Nephron (organoid): ENCODE results near the gene ARHGAP12.

Experiments
- H3K27ac Mint-ChIP-seq, 3 experiments: 2 replicates each; pipeline ENCODE4 v1.8.0; 2020; ENCODE audit warnings: mixed read lengths in 3 of 3, mild to moderate bottlenecking in 2 of 3, moderate library complexity in 1 of 3
- H3K27me3 Mint-ChIP-seq: 2 replicates; pipeline ENCODE4 v1.8.0; 2021; ENCODE audit warnings: low read depth, mild to moderate bottlenecking, moderate library complexity, mixed read lengths
- H3K36me3 Mint-ChIP-seq: 2 replicates; pipeline ENCODE4 v1.8.0; 2020; ENCODE audit warnings: low read depth, mixed read lengths
- H3K4me1 Mint-ChIP-seq: 2 replicates; pipeline ENCODE4 v1.8.0; 2020; ENCODE audit warnings: mixed read lengths
- H3K4me3 Mint-ChIP-seq, 3 experiments: 2 replicates each; pipeline ENCODE4 v1.8.0; 2020; ENCODE audit warnings: mild to moderate bottlenecking in 3 of 3, mixed read lengths in 3 of 3, moderate library complexity in 2 of 3
- H3K9me3 Mint-ChIP-seq: 2 replicates; pipeline ENCODE4 v1.8.0; 2020; ENCODE audit warnings: mixed read lengths
- TF ChIP-seq, protein P1 (sequence below), 3 experiments: fragments of 200-600 bp; sonication (generic); IDR thresholded peaks; one replicate each; pipeline ENCODE4 v1.5.0; 2021; ENCODE audit warnings: antibody characterized with exemption in 3 of 3; ENCODE audit not compliant: unreplicated experiment in 3 of 3

Gene ARHGAP12

DNA sequence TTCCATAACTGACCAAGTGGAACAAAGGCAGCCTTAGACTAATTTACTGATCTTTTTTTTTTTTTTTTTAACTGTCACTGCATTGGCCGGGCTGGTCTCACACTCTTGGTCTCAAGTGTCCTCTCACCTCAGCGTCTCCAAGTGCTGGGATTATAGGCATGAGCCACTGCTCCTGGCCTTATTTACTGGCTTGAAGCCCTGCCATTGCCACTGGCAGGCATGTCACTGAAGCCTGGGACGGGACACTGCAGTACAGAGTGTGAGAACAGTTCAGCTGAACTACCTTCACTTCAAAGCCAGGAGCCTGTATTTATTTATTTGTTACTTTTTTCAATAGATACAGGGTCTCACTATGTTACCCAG, 15.4 kb upstream of the ARHGAP12 start:
- Mint-ChIP-seq H3K9me3 (no peaks in the 10 kb centered on the region), H3K36me3 (no peaks in the 10 kb centered on the region), H3K27me3 (no peaks in the 10 kb centered on the region), H3K27ac (no peak overlapping the region), H3K4me3 (no peak overlapping the region), H3K4me1 (peaks cover 23% of the 10 kb centered on the region)
- TF ChIP-seq, protein P1, sequence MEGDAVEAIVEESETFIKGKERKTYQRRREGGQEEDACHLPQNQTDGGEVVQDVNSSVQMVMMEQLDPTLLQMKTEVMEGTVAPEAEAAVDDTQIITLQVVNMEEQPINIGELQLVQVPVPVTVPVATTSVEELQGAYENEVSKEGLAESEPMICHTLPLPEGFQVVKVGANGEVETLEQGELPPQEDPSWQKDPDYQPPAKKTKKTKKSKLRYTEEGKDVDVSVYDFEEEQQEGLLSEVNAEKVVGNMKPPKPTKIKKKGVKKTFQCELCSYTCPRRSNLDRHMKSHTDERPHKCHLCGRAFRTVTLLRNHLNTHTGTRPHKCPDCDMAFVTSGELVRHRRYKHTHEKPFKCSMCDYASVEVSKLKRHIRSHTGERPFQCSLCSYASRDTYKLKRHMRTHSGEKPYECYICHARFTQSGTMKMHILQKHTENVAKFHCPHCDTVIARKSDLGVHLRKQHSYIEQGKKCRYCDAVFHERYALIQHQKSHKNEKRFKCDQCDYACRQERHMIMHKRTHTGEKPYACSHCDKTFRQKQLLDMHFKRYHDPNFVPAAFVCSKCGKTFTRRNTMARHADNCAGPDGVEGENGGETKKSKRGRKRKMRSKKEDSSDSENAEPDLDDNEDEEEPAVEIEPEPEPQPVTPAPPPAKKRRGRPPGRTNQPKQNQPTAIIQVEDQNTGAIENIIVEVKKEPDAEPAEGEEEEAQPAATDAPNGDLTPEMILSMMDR (IDR thresholded peaks at IDR 0.05; ENCODE audit: unreplicated experiment in 3 of 3): no peak

DNA sequence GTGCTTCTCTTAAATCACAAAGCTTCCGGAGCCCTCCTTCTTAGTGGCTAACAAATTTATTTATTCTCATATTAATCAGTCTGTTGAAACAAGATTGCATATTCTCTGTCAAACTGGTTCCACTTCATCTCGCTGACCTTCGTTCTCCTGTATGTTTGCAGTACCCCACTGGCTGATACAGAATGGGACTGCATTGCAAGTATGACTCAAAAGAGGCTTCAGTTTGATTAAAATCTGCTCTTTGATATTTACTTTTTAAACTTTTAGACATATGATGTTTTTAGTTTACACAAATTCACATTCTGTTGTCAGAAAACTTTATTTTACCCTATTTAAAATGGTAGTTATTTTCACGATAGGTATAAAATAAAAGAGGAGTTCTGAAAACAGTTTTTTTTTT, 14.3 kb upstream of the ARHGAP12 start:
- no peak overlapping the region for H3K27ac Mint-ChIP-seq

DNA sequence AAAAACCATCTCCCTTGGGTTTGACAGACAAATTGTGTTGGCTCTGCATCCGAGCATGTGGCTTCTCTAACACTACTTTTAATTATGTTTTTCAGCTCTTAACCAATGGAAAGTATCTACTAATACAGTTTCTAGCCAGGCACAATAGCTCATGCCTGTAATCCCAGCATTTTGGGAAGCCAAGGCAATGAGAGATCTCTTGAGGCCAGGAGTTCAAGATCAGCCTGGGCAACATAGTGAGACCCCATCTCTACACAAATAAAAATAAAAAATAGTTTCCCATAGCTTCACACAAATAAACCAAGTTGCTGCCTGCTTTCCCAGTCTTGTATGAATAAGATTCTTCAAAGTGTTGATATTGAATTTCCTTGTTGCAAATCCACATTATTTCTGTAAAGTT, 13.8 kb upstream of the ARHGAP12 start:
- TF ChIP-seq, protein P1 (IDR thresholded peaks at IDR 0.05; ENCODE audit: unreplicated experiment in 3 of 3): no peak
- H3K4me3 Mint-ChIP-seq: no peak overlapping the region
- no peaks in the 10 kb centered on the region for H3K36me3 Mint-ChIP-seq
- H3K27ac Mint-ChIP-seq: no peak overlapping the region
- no peaks in the 10 kb centered on the region for H3K9me3 Mint-ChIP-seq
- no peaks in the 10 kb centered on the region for H3K27me3 Mint-ChIP-seq
- H3K4me1 Mint-ChIP-seq: peaks cover 19% of the 10 kb centered on the region

More for the DNA sequence above, 14.3 kb upstream of the ARHGAP12 start:
- no peaks in the 10 kb centered on the region for H3K36me3 Mint-ChIP-seq
- H3K9me3 Mint-ChIP-seq: no peaks in the 10 kb centered on the region
- TF ChIP-seq, protein P1 (IDR thresholded peaks at IDR 0.05; ENCODE audit: unreplicated experiment in 3 of 3): no peak
- H3K4me1 Mint-ChIP-seq: peaks cover 23% of the 10 kb centered on the region
- H3K4me3 Mint-ChIP-seq: no peak overlapping the region
- H3K27me3 Mint-ChIP-seq: no peaks in the 10 kb centered on the region

DNA sequence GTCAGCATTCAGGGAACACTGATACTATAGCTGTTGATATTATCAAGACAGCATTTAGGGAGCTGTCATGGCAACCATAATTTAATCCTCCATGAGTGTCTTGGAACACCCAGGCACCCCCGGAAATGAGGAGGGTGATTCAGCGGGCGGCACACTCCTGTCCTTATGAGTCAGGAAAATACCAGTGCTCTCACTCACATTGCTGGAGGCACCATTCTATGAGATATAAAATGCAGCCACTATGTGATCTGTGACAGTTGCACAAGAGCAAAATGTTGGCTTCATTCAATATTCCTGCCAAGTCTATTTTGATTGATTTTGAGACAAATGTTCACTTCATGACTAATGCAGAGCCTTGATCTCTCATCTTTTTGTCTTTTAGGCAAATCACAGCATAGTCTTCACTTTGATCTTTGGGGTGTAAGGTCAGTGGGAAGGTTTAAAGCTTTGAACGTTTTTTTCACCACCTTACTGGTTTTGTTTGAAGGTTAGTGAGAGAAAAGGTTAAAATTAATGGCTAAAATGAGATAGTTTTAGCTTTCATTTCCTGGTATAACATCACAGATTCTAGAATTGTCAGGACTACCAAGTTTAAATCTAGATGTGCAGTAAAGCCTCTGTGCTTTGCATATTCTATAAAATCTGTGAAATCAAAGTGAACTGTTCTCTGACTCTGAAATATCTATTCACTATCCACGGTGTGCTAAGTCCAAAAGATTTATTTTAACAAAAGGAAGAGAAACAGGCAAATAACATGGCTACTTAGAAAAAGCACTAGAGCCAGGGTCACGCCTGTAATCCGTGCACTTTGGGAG, 12.4 kb upstream of the ARHGAP12 start:
- TF ChIP-seq, protein P1 (IDR thresholded peaks at IDR 0.05; ENCODE audit: unreplicated experiment in 3 of 3): no peak
- Mint-ChIP-seq H3K9me3 (no peaks in the 10 kb centered on the region), H3K27ac (no peak overlapping the region), H3K4me1 (peaks cover 17% of the 10 kb centered on the region), H3K27me3 (no peaks in the 10 kb centered on the region), H3K4me3 (no peak overlapping the region), H3K36me3 (no peaks in the 10 kb centered on the region)

DNA sequence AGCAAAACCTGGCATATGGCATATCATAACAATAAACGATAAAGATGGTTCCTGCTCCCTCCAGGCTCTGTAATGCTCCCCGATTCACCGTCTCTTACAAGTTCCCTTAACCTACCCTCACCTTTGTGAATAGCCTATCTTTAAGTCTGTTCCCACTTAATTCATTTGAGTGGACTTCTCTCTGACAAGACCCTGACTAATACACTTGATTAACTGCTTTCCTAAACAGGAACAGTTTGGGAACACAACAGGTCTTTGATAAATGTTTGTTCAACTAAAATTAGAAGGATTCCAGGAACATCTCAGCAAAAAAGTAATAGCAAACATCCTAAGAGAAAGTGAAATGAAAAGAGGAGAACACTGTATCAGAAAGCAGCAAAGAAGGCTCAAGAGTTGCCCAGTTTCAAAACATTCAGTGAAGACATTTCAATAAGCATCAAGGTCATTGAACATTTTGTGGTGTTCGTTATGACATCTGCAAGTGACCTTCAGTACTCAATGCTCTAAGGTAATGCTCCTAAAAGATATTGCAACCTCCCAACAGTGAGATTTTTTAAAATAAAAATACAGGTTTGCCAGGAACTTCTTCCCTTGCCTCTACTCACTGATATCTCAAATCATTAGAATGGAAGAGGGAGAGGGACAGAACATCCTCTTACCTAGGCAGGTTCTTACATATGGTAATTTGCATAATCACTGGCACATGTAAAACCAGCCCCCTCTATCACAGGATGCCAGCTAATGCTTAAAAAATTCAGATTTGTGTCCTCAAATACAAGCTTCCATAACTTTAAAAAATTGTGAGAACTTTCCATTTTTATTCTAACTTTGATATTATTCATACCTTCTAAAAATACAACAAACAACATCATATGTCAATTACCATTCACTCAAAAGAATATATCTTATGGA, 11.4 kb upstream of the ARHGAP12 start:
- Mint-ChIP-seq H3K4me1 (peaks cover 16% of the 10 kb centered on the region), H3K27me3 (no peaks in the 10 kb centered on the region), H3K9me3 (no peaks in the 10 kb centered on the region), H3K27ac (no peak overlapping the region), H3K36me3 (no peaks in the 10 kb centered on the region), H3K4me3 (no peak overlapping the region)
- TF ChIP-seq, protein P1 (IDR thresholded peaks at IDR 0.05; ENCODE audit: unreplicated experiment in 3 of 3): no peak
